Breast epithelium (tissue), 3 donors: ENCODE data around the gene RC3H2.
"Not testable (repeated sequence)": the region's sequence is repeated elsewhere in the genome, so short reads cannot be mapped to it uniquely, and the experiment has no call there.

Experiments used
- POLR2A ChIP-seq: fragments of 450-650 bp; IDR thresholded peaks from one replicate; pipeline ENCODE4 v1.6.1; 2016; ENCODE audit warnings: antibody characterized with exemption, mild to moderate bottlenecking, moderate library complexity
- TF ChIP-seq, protein P1 (sequence below), 3 donors: fragments of 450-650 bp; IDR thresholded peaks; one replicate each; pipeline ENCODE4 v1.5.1; 2016 to 2017; ENCODE audit warnings: antibody characterized with exemption in 3 of 3, mild to moderate bottlenecking in 3 of 3, moderate library complexity in 3 of 3

DNA sequence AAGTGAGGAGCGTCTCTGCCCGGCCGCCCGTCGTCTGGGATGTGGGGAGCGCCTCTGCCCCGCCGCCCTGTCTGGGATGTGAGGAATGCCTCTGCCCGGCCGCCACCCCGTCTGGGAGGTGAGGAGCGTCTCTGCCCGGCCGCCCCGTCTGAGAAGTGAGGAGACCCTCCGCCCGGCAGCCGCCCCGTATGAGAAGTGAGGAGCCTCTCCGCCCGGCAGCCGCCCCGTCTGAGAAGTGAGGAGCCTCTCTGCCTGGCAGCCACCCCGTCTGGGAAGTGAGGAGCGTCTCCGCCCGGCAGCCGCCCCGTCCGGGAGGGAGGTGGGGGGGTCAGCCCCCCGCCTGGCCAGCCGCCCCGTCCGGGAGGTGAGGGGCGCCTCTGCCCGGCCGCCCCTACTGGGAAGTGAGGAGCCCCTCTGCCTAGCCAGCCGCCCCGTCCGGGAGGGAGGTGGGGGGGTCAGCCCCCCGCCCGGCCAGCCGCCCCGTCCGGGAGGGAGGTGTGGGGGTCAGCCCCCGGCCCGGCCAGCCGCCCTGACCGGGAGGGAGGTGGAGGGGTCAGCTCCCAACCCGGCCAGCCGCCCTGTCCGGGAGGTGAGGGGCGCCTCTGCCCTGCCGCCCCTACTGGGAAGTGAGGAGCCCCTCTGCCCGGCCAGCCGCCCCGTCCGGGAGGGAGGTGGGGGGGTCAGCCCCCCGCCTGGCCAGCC, 52.9 kb downstream of the RC3H2 start:
- TF ChIP-seq, protein P1, sequence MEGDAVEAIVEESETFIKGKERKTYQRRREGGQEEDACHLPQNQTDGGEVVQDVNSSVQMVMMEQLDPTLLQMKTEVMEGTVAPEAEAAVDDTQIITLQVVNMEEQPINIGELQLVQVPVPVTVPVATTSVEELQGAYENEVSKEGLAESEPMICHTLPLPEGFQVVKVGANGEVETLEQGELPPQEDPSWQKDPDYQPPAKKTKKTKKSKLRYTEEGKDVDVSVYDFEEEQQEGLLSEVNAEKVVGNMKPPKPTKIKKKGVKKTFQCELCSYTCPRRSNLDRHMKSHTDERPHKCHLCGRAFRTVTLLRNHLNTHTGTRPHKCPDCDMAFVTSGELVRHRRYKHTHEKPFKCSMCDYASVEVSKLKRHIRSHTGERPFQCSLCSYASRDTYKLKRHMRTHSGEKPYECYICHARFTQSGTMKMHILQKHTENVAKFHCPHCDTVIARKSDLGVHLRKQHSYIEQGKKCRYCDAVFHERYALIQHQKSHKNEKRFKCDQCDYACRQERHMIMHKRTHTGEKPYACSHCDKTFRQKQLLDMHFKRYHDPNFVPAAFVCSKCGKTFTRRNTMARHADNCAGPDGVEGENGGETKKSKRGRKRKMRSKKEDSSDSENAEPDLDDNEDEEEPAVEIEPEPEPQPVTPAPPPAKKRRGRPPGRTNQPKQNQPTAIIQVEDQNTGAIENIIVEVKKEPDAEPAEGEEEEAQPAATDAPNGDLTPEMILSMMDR (IDR thresholded peaks at IDR 0.05): not testable (repeated sequence)
- TF ChIP-seq POLR2A: not testable (repeated sequence)
